ENCODE results near the gene GRK7. TPM values are rescaled to one million over a fixed set of nuclear protein-coding genes. Genes with fewer than 3 reads are reported as not detected.

GRK7 gene
- total and polyA plus RNA-seq, 9 of the 15 experiments (the other 6 are each of a cell fraction or from before 2014, with no cell fraction given), result 0.01 to 0.08 (median 0.04) TPM; not detected in 3

DNA sequence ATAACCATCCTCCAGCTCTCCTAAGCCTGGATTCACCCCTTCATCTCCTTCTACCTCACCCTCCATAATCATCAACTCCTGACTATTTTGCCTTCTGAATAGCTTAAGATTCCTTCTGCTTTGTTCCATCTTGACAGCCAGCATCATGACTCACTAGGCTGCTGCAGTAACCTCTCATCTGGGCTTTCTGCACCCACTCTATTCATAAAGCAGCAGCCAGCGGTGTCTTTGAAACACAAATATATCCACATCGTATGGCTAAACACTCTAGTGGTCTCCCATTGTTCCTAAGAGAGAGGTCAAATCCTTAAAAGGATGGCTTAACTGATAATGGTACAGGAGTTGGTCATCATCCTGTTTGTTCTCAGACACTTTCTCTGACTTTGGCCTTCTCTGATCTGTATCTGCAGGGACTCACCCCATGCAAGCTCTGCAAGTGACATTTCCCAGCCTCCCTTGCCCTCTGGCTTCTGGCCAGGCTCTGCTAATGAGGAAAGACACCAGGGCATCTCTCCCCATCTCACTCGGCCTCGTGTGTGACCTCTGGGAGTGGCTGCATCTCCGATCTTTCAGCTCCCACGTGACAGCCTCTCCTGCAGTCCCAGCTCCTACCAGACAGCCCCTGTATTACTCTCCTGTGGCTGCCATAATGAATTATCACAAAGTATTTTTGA, 6.2 kb downstream of the GRK7 start (continued):
- TF ChIP-seq MAZ (CRISPR knock-in tag; conservative IDR thresholded peaks at IDR 0.05 in 1 of 2, IDR thresholded peaks at IDR 0.05 in 1 of 2) (no peak), ZNF586 (CRISPR knock-in tag; conservative IDR thresholded peaks at IDR 0.05) (no peak), ZNF695 (CRISPR knock-in tag; IDR thresholded peaks at IDR 0.05) (no peak), GTF2E2 (tag; IDR thresholded peaks at IDR 0.05) (no peak), NR2C2 (CRISPR knock-in tag; IDR thresholded peaks at IDR 0.05) (no peak), NR2C2 (tag; IDR thresholded peaks at IDR 0.05) (peak; percentile 89), BRF1 (IDR thresholded peaks at IDR 0.05; ENCODE audit: borderline replicate concordance, extremely low read depth, insufficient read length) (no peak), NFIC (IDR thresholded peaks at IDR 0.05) (peak; percentile 92), ZNF174 (CRISPR knock-in tag; IDR thresholded peaks at IDR 0.05) (no peak), L3MBTL2 (IDR thresholded peaks at IDR 0.05) (peak; percentile 94), IRF2 (CRISPR knock-in tag; IDR thresholded peaks at IDR 0.05) (no peak), TOE1 (IDR thresholded peaks at IDR 0.05; ENCODE audit: borderline replicate concordance) (peak; percentile 33; the same call in 1 of the 2 replicates), TOE1 (CRISPR knock-in tag; IDR thresholded peaks at IDR 0.05; ENCODE audit: borderline replicate concordance, low read depth) (no peak), RCOR1 (IDR thresholded peaks at IDR 0.05; ENCODE audit: borderline replicate concordance in 1 of 2, low read depth in 2 of 2, low read length in 2 of 2) (peak in 1 of 2 experiments; percentile 92; a peak in 2 of 4 replicates), CHD4 (IDR thresholded peaks at IDR 0.05; ENCODE audit: insufficient read depth, insufficient replicate concordance, low read depth, low read length, poor library complexity, severe bottlenecking) (no peak), DPF2 (IDR thresholded peaks at IDR 0.05) (peak; percentile 25; the same call in 1 of the 2 replicates), MYC (IDR thresholded peaks at IDR 0.05; ENCODE audit: low read depth, low read length) (peak; percentile 80), MYC (CRISPR knock-in tag; IDR thresholded peaks at IDR 0.05; ENCODE audit: borderline replicate concordance, low read depth) (no peak)
- TF ChIP-seq, protein P1, sequence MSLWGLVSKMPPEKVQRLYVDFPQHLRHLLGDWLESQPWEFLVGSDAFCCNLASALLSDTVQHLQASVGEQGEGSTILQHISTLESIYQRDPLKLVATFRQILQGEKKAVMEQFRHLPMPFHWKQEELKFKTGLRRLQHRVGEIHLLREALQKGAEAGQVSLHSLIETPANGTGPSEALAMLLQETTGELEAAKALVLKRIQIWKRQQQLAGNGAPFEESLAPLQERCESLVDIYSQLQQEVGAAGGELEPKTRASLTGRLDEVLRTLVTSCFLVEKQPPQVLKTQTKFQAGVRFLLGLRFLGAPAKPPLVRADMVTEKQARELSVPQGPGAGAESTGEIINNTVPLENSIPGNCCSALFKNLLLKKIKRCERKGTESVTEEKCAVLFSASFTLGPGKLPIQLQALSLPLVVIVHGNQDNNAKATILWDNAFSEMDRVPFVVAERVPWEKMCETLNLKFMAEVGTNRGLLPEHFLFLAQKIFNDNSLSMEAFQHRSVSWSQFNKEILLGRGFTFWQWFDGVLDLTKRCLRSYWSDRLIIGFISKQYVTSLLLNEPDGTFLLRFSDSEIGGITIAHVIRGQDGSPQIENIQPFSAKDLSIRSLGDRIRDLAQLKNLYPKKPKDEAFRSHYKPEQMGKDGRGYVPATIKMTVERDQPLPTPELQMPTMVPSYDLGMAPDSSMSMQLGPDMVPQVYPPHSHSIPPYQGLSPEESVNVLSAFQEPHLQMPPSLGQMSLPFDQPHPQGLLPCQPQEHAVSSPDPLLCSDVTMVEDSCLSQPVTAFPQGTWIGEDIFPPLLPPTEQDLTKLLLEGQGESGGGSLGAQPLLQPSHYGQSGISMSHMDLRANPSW (CRISPR knock-in tag; IDR thresholded peaks at IDR 0.05), result no peak
- TF ChIP-seq, protein P2, sequence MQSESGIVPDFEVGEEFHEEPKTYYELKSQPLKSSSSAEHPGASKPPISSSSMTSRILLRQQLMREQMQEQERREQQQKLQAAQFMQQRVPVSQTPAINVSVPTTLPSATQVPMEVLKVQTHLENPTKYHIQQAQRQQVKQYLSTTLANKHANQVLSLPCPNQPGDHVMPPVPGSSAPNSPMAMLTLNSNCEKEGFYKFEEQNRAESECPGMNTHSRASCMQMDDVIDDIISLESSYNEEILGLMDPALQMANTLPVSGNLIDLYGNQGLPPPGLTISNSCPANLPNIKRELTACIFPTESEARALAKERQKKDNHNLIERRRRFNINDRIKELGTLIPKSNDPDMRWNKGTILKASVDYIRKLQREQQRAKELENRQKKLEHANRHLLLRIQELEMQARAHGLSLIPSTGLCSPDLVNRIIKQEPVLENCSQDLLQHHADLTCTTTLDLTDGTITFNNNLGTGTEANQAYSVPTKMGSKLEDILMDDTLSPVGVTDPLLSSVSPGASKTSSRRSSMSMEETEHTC (IDR thresholded peaks at IDR 0.05), result no peak
- TF ChIP-seq, protein P3, sequence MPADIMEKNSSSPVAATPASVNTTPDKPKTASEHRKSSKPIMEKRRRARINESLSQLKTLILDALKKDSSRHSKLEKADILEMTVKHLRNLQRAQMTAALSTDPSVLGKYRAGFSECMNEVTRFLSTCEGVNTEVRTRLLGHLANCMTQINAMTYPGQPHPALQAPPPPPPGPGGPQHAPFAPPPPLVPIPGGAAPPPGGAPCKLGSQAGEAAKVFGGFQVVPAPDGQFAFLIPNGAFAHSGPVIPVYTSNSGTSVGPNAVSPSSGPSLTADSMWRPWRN (IDR thresholded peaks at IDR 0.05; ENCODE audit: low read depth), result no peak

Data from K562 (cell line).